Hepatocyte (in vitro differentiated cells): ENCODE measurements around the gene ANKRD45. TPM values are rescaled to one million over a fixed set of nuclear protein-coding genes. Genes with fewer than 3 reads are reported as not detected.
A peak's percentile ranks its signal among the peaks of the same experiment; 100 is the strongest.
"Not testable (repeated sequence)": the region's sequence is repeated elsewhere in the genome, so short reads cannot be mapped to it uniquely, and the experiment has no call there.

Source experiments
- DNase-seq: peaks from one replicate; pipeline ENCODE4 v3.0.0-alpha.2; 2016; ENCODE audit warnings: low spot score
- H2AFZ ChIP-seq: fragments of 200-600 bp; sonication (generic); 2 replicates; pipeline ENCODE4 v1.6.0; 2016; ENCODE audit warnings: antibody characterized with exemption, mild to moderate bottlenecking
- H3K27ac ChIP-seq: fragments of 200-600 bp; sonication (generic); 2 replicates; pipeline ENCODE4 v1.5.1; 2016; ENCODE audit warnings: mild to moderate bottlenecking
- H3K27me3 ChIP-seq: fragments of 200-600 bp; sonication (generic); 2 replicates; pipeline ENCODE4 v1.6.1; 2016
- H3K36me3 ChIP-seq: fragments of 200-600 bp; sonication (generic); replicated peaks from 2 replicates; pipeline ENCODE4 v1.5.1; 2016; ENCODE audit warnings: low read depth; ENCODE audit not compliant: insufficient read depth
- H3K4me1 ChIP-seq: fragments of 200-600 bp; sonication (generic); 2 replicates; pipeline ENCODE4 v1.5.1; 2016; ENCODE audit warnings: mild to moderate bottlenecking, moderate library complexity; ENCODE audit not compliant: insufficient read depth
- H3K4me2 ChIP-seq: fragments of 200-600 bp; sonication (generic); 2 replicates; pipeline ENCODE4 v1.6.0; 2016
- H3K4me3 ChIP-seq: fragments of 200-600 bp; sonication (generic); 2 replicates; pipeline ENCODE4 v1.5.1; 2016; ENCODE audit warnings: mild to moderate bottlenecking
- H3K79me2 ChIP-seq: fragments of 200-600 bp; sonication (generic); 2 replicates; pipeline ENCODE4 v1.6.0; 2017; ENCODE audit warnings: mild to moderate bottlenecking
- H3K9me2 ChIP-seq: fragments of 200-600 bp; sonication (generic); replicated peaks from 2 replicates; pipeline ENCODE4 v1.6.0; 2017; ENCODE audit warnings: mild to moderate bottlenecking; ENCODE audit not compliant: insufficient read depth
- H3K9me3 ChIP-seq: fragments of 200-600 bp; sonication (generic); 2 replicates; pipeline ENCODE4 v1.5.1; 2016; ENCODE audit warnings: low read depth, mild to moderate bottlenecking
- H4K20me1 ChIP-seq: fragments of 200-600 bp; sonication (generic); 2 replicates; pipeline ENCODE4 v1.6.0; 2016; ENCODE audit warnings: mild to moderate bottlenecking; ENCODE audit not compliant: insufficient read depth, poor library complexity, severe bottlenecking
- CTCF ChIP-seq: fragments of 200-600 bp; sonication (generic); IDR thresholded peaks from 2 replicates; pipeline ENCODE4 v1.5.1; 2016; ENCODE audit warnings: antibody characterized with exemption, mild to moderate bottlenecking; ENCODE audit not compliant: poor library complexity
- EZH2 ChIP-seq: fragments of 200-600 bp; sonication (generic); IDR thresholded peaks from 2 replicates; pipeline ENCODE4 v1.6.1; 2016; ENCODE audit warnings: antibody characterized with exemption, mild to moderate bottlenecking, borderline replicate concordance
- EZH2phosphoT487 ChIP-seq: fragments of 200-600 bp; sonication (generic); IDR thresholded peaks from one replicate; pipeline ENCODE4 v1.6.1; 2018; ENCODE audit warnings: antibody characterized with exemption, mild to moderate bottlenecking, low read depth, moderate library complexity; ENCODE audit not compliant: unreplicated experiment, severe bottlenecking
- WGBS: methylation state at CpG from one replicate; pipeline ENCODE4 v1.1.6; 2016; ENCODE audit warnings: low lambda C conversion rate; ENCODE audit errors: missing lambda C conversion rate; 5-methylcytosine and 5-hydroxymethylcytosine counted together
- polyA plus RNA-seq: library from polyadenylated mRNA; unstranded; fragments of >200 nt; fragmentation: Nextera tagmentation; extraction: Ambion mirVana; gene quantifications from 2 replicates; pipeline ENCODE4 v1.2.1, GENCODE V29; 2016
- total RNA-seq: library from RNA; depleted of rRNA; stranded (reverse); fragments of >200 nt; gene quantifications from 2 replicates; pipeline ENCODE4 v1.2.3, GENCODE V29; 2014

Gene ANKRD45
- total and polyA plus RNA-seq, 2 experiments from 2014 or later: 0.10 to 1.0 TPM

- Histone ChIP-seq H4K20me1 (no peaks in the 10 kb centered on the region), H3K79me2 (no peaks in the 10 kb centered on the region), H3K4me2 (no peak overlapping the region), H3K27ac (no peak overlapping the region), H3K4me3 (no peak overlapping the region), H3K9me3 (no peaks in the 10 kb centered on the region), H3K36me3 (no peaks in the 10 kb centered on the region), H2AFZ (no peak overlapping the region), H3K9me2 (no peaks in the 10 kb centered on the region), H3K27me3 (no peaks in the 10 kb centered on the region), H3K4me1 (no peaks in the 10 kb centered on the region)
- no peak for DNase-seq
- TF ChIP-seq CTCF (no peak), EZH2phosphoT487 (no peak), EZH2 (no peak)
- WGBS: 91% methylated on average over 2 of the region's 2 CpGs
Observed at GRCh38 chr1:173660306-173660705, 9.3 kb downstream of the ANKRD45 start.

GRCh38 chr1:173648880-173649605 is 20.6 kb downstream of the ANKRD45 start:
- Histone ChIP-seq H3K36me3 (no peaks in the 10 kb centered on the region), H4K20me1 (no peaks in the 10 kb centered on the region), H2AFZ (no peak overlapping the region), H3K4me1 (no peaks in the 10 kb centered on the region), H3K79me2 (peaks cover 13% of the 10 kb centered on the region), H3K27me3 (no peaks in the 10 kb centered on the region), H3K9me3 (no peaks in the 10 kb centered on the region), H3K4me3 (no peak overlapping the region), H3K27ac (no peak overlapping the region), H3K4me2 (no peak overlapping the region), H3K9me2 (no peaks in the 10 kb centered on the region)
- no peak for DNase-seq
- TF ChIP-seq EZH2 (no peak), EZH2phosphoT487 (no peak), CTCF (no peak)

DNA sequence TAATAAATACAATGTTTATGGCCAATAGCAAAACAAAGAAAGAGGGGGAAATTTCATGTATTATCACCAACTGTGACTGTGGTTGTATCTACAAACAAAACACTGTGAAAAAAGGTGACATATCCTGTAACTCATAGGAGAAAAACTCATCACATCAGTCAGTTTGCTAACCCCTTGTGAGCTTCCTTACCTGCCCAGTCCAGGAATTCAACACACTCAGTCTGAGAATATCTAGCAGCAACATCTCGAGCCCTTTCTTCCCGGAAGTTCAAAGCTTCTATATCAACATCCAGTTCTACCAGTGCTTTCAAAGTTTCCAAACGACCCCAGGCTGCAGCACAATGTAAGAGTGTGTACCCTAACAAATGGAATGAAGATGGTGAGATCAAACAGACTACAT is 23.0 kb downstream of the ANKRD45 start:
- 50% methylated on average over 3 of the region's 3 CpGs for WGBS
- Histone ChIP-seq H3K4me2 (no peak overlapping the region), H2AFZ (no peak overlapping the region), H3K4me1 (no peaks in the 10 kb centered on the region), H3K9me2 (no peaks in the 10 kb centered on the region), H3K4me3 (no peak overlapping the region), H3K27me3 (no peaks in the 10 kb centered on the region), H3K79me2 (peaks cover 13% of the 10 kb centered on the region), H3K9me3 (no peaks in the 10 kb centered on the region), H3K36me3 (no peaks in the 10 kb centered on the region), H4K20me1 (no peaks in the 10 kb centered on the region), H3K27ac (no peak overlapping the region)
- TF ChIP-seq EZH2phosphoT487: no peak
- TF ChIP-seq CTCF: no peak
- no peak for TF ChIP-seq EZH2
- no peak for DNase-seq

- H3K9me2 ChIP-seq, H3K36me3 ChIP-seq, H3K4me1 ChIP-seq, H4K20me1 ChIP-seq, H3K27me3 ChIP-seq, H3K4me3 ChIP-seq, H2AFZ ChIP-seq, H3K9me3 ChIP-seq: not testable (repeated sequence)
- H3K79me2 ChIP-seq: peaks cover 19% of the 10 kb centered on the region
- WGBS: 79% methylated on average over 4 of the region's 4 CpGs
- DNase-seq: peak; percentile 13
- H3K27ac ChIP-seq: peak overlapping the region; percentile 75
- H3K4me2 ChIP-seq: peak overlapping the region; percentile 11
Observed at GRCh38 chr1:173642450-173643139, 27.1 kb downstream of the ANKRD45 start.
